ENCODE measurements around the gene INPP1.

Gene INPP1

GRCh38 chr2:190408538-190409271, 65.3 kb downstream of the INPP1 start:
- DNase-seq (ENCODE audit: low read depth in 3 of 3) = peak; percentile 29 to 64 (median 46)

GRCh38 chr2:190409616-190410015, 66.2 kb downstream of the INPP1 start:
- no peak for DNase-seq (ENCODE audit: low read depth in 3 of 3)

GRCh38 chr2:190410166-190410565, 66.8 kb downstream of the INPP1 start:
- no peak for DNase-seq (ENCODE audit: low read depth in 3 of 3)

GRCh38 chr2:190412966-190413365, 69.6 kb downstream of the INPP1 start:
- no peak for DNase-seq (ENCODE audit: low read depth in 3 of 3)

- DNase-seq (ENCODE audit: low read depth in 3 of 3) = no peak
Measured at GRCh38 chr2:190413421-190413820, 70.0 kb downstream of the INPP1 start.

- no peak for DNase-seq (ENCODE audit: low read depth in 3 of 3)
Measured at GRCh38 chr2:190415251-190415650, 71.9 kb downstream of the INPP1 start.

GRCh38 chr2:190415794-190416775, 72.7 kb downstream of the INPP1 start:
- DNase-seq (ENCODE audit: low read depth in 3 of 3) = no peak

GRCh38 chr2:190417045-190417842, 73.9 kb downstream of the INPP1 start:
- no peak for DNase-seq (ENCODE audit: low read depth in 3 of 3)

- DNase-seq (ENCODE audit: low read depth in 3 of 3) = no peak
Measured at GRCh38 chr2:190418727-190419126, 75.3 kb downstream of the INPP1 start.

GRCh38 chr2:190420801-190421200, 77.4 kb downstream of the INPP1 start:
- DNase-seq (ENCODE audit: low read depth in 3 of 3) = no peak
